CD14-positive monocyte (primary cell): ENCODE results near the gene GFOD1. TPM values are rescaled to one million over a fixed set of nuclear protein-coding genes. Genes with fewer than 3 reads are reported as not detected.

Source experiments
- DNase-seq, 3 donors: peaks; one replicate each; pipeline ENCODE4 v3.0.0-alpha.2; 2011 to 2022
- H2AFZ ChIP-seq: 2 replicates; pipeline ENCODE4 v1.6.0; 2012; ENCODE audit warnings: mild to moderate bottlenecking, low read depth, low read length, inconsistent platforms; ENCODE audit not compliant: insufficient read depth, poor library complexity, severe bottlenecking
- H3K27ac ChIP-seq, 2 donors: 1 replicate in 1 of 2; 2 replicates in 1 of 2; pipeline ENCODE4 v1.5.1; 2012 to 2013; ENCODE audit warnings: low read length in 2 of 2, control low read depth in 1 of 2, inconsistent platforms in 1 of 2, low read depth in 1 of 2, mild to moderate bottlenecking in 1 of 2
- H3K27me3 ChIP-seq, 2 donors: one replicate each; pipeline versions ENCODE4 v1.6.0 to v1.6.1; 2011 to 2013; ENCODE audit warnings: low read length in 2 of 2; ENCODE audit not compliant: control insufficient read depth in 2 of 2, insufficient read depth in 2 of 2
- H3K36me3 ChIP-seq, 2 donors: replicated peaks in 1 of 2; 1 replicate in 1 of 2; 2 replicates in 1 of 2; pipeline versions ENCODE4 v1.5.1 to v1.6.1; 2012 to 2013; ENCODE audit warnings: low read length in 2 of 2, control low read depth in 1 of 2, inconsistent platforms in 1 of 2, mild to moderate bottlenecking in 1 of 2; ENCODE audit not compliant: insufficient read depth in 2 of 2, control insufficient read depth in 1 of 2
- H3K4me1 ChIP-seq, 2 donors: 1 replicate in 1 of 2; 2 replicates in 1 of 2; pipeline versions ENCODE4 v1.5.1 to v1.6.1; 2012 to 2013; ENCODE audit warnings: low read length in 2 of 2, control low read depth in 1 of 2, inconsistent platforms in 1 of 2, mild to moderate bottlenecking in 1 of 2, moderate library complexity in 1 of 2; ENCODE audit not compliant: insufficient read depth in 2 of 2, control insufficient read depth in 1 of 2
- H3K4me2 ChIP-seq: replicated peaks from 2 replicates; pipeline ENCODE3; 2012; ENCODE audit warnings: low read length, moderate library complexity, mild to moderate bottlenecking; ENCODE audit not compliant: poor library complexity, severe bottlenecking; ENCODE audit errors: extremely low read depth
- H3K4me3 ChIP-seq, 3 experiments: fragments of 200-600 bp in 1 of 3; sonication (generic) in 1 of 3; replicated peaks in 1 of 3; 1 replicate in 2 of 3; 2 replicates in 1 of 3; pipeline ENCODE4 v1.5.1; 2011 to 2013; ENCODE audit warnings: low read length in 3 of 3, mild to moderate bottlenecking in 3 of 3, control low read depth in 2 of 3, low read depth in 2 of 3, inconsistent platforms in 1 of 3, moderate library complexity in 1 of 3
- H3K79me2 ChIP-seq: 2 replicates; pipeline ENCODE4 v1.6.0; 2012; ENCODE audit warnings: mild to moderate bottlenecking, control low read depth, inconsistent platforms, low read length, moderate library complexity; ENCODE audit not compliant: insufficient read depth
- H3K9ac ChIP-seq: 2 replicates; pipeline ENCODE4 v1.6.0; 2017; ENCODE audit warnings: low read length, mild to moderate bottlenecking; ENCODE audit not compliant: insufficient read depth, poor library complexity, severe bottlenecking
- H3K9me3 ChIP-seq, 2 donors: replicated peaks in 1 of 2; 1 replicate in 1 of 2; 2 replicates in 1 of 2; pipeline versions ENCODE4 v1.5.1 to v1.6.1; 2012 to 2013; ENCODE audit warnings: low read length in 2 of 2, control low read depth in 1 of 2; ENCODE audit not compliant: control insufficient read depth in 1 of 2, insufficient read depth in 1 of 2
- H4K20me1 ChIP-seq: 2 replicates; pipeline ENCODE4 v1.6.0; 2012; ENCODE audit warnings: mild to moderate bottlenecking, low read length, control low read depth, moderate library complexity; ENCODE audit not compliant: insufficient read depth
- H3K27ac Mint-ChIP-seq, 7 donors: one replicate each; pipeline ENCODE4 v1.8.0; 2020; ENCODE audit warnings: mild to moderate bottlenecking in 7 of 7, mixed read lengths in 7 of 7, moderate library complexity in 6 of 7, inconsistent platforms in 2 of 7
- H3K27me3 Mint-ChIP-seq, 3 donors: one replicate each; pipeline ENCODE4 v1.8.0; 2021 to 2022; ENCODE audit warnings: low read depth in 3 of 3, mild to moderate bottlenecking in 3 of 3, mixed read lengths in 3 of 3, moderate library complexity in 3 of 3, inconsistent platforms in 1 of 3
- H3K36me3 Mint-ChIP-seq, 2 donors: one replicate each; pipeline ENCODE4 v1.8.0; 2020; ENCODE audit warnings: mixed read lengths in 2 of 2, inconsistent platforms in 1 of 2, mild to moderate bottlenecking in 1 of 2
- H3K4me1 Mint-ChIP-seq: one replicate; pipeline ENCODE4 v1.8.0; 2020; ENCODE audit warnings: mild to moderate bottlenecking, mixed read lengths
- H3K4me3 Mint-ChIP-seq, 2 donors: one replicate each; pipeline ENCODE4 v1.8.0; 2020; ENCODE audit warnings: mild to moderate bottlenecking in 2 of 2, mixed read lengths in 2 of 2, moderate library complexity in 1 of 2
- H3K9me3 Mint-ChIP-seq, 7 donors: one replicate each; pipeline ENCODE4 v1.8.0; 2020 to 2022; ENCODE audit warnings: mixed read lengths in 7 of 7, mild to moderate bottlenecking in 6 of 7, moderate library complexity in 6 of 7, inconsistent platforms in 2 of 7
- CTCF ChIP-seq: fragments of 200-600 bp; IDR thresholded peaks from one replicate; pipeline ENCODE4 v1.8.0; 2022; ENCODE audit warnings: antibody characterized with exemption, mild to moderate bottlenecking
- WGBS: methylation state at CpG from one replicate; pipeline ENCODE4 v1.1.5; 2013; ENCODE audit warnings: missing lambda C conversion rate; ENCODE audit not compliant: insufficient coverage; 5-methylcytosine and 5-hydroxymethylcytosine counted together
- intact Hi-C, 2 donors: fragments of 100-400 bp; cut with micrococcal nuclease; formaldehyde crosslinking; loops; one replicate each; pipeline versions ENCODE4 v1.15.0 to v1.15.1; 2023
- polyA plus RNA-seq, 3 donors: library from polyadenylated mRNA; depleted of rRNA in 1 of 3; unstranded in 2 of 3; stranded (reverse) in 1 of 3; fragments of 300-500 nt in 2 of 3; fragments of >200 nt in 1 of 3; fragmentation: Illumina TruSeq in 2 of 3; gene quantifications; 1 replicate in 2 of 3; 2 replicates in 1 of 3; pipeline ENCODE4 v1.2.3, GENCODE V29; 2012 to 2021

The GFOD1 gene
- polyA plus RNA-seq, 3 donors, result 2.4 to 8.7 (median 2.4) TPM

- H3K36me3 Mint-ChIP-seq, result no peaks in the 10 kb centered on the region
- no CpG with 5 or more reads among the region's 3 CpGs for WGBS
Observed at GRCh38 chr6:13507306-13507860, 20.0 kb upstream of the GFOD1 start.

GRCh38 chr6:13505345-13505734 is 17.9 kb upstream of the GFOD1 start:
- Mint-ChIP-seq H3K36me3 (no peaks in the 10 kb centered on the region), H3K27ac (no peak overlapping the region), H3K4me3 (no peak overlapping the region), H3K9me3 (peaks cover 0 to 5% (median 0%) of the 10 kb centered on the region in 7 donors), H3K4me1 (no peaks in the 10 kb centered on the region), H3K27me3 (peaks cover 0 to 5% (median 3%) of the 10 kb centered on the region in 3 donors)
- Histone ChIP-seq H4K20me1 (no peaks in the 10 kb centered on the region), H2AFZ (no peak overlapping the region), H3K27me3 (no peaks in the 10 kb centered on the region), H3K9me3 (peaks cover 0 to 4% of the 10 kb centered on the region in 2 donors), H3K9ac (no peak overlapping the region), H3K79me2 (no peaks in the 10 kb centered on the region), H3K4me3 (no peak overlapping the region), H3K27ac (no peak overlapping the region), H3K36me3 (no peaks in the 10 kb centered on the region), H3K4me2 (no peak overlapping the region), H3K4me1 (no peaks in the 10 kb centered on the region)
- TF ChIP-seq CTCF, result no peak
- no peak for DNase-seq
- WGBS, result 100% methylated on average over 6 of the region's 7 CpGs
- intact Hi-C loops, result loop anchor here in 1 of 2 donors (10.0 kb wide), 1 partner anchor 541 kb away; no protein-coding TSS in a partner anchor

More at GRCh38 chr6:13507306-13507860, 20.0 kb upstream of the GFOD1 start:
- H3K27ac Mint-ChIP-seq, result no peak overlapping the region
- peaks cover 3 to 5% (median 3%) of the 10 kb centered on the region in 3 donors for H3K27me3 Mint-ChIP-seq
- H3K4me3 Mint-ChIP-seq, result no peak overlapping the region
- H3K4me3 ChIP-seq, result no peak overlapping the region
- peaks cover 0 to 8% of the 10 kb centered on the region in 2 donors for H3K9me3 ChIP-seq
- peaks cover 0 to 8% (median 5%) of the 10 kb centered on the region in 7 donors for H3K9me3 Mint-ChIP-seq
- intact Hi-C loops, result loop anchor here in 1 of 2 donors (10.0 kb wide), 1 partner anchor 543 kb away; no protein-coding TSS in a partner anchor
- H2AFZ ChIP-seq, result no peak overlapping the region
- TF ChIP-seq CTCF, result no peak
- H3K4me1 ChIP-seq, result no peaks in the 10 kb centered on the region
- H3K36me3 ChIP-seq, result no peaks in the 10 kb centered on the region
- no peaks in the 10 kb centered on the region for H3K79me2 ChIP-seq
- no peak overlapping the region for H3K4me2 ChIP-seq
- no peak overlapping the region for H3K9ac ChIP-seq
- H3K27ac ChIP-seq, result no peak overlapping the region
- H4K20me1 ChIP-seq, result no peaks in the 10 kb centered on the region
- H3K4me1 Mint-ChIP-seq, result no peaks in the 10 kb centered on the region
- DNase-seq, result no peak
- H3K27me3 ChIP-seq, result no peaks in the 10 kb centered on the region
